GM12891 (cell line): ENCODE data around the gene CSNK1G1.

Experiments
- POLR2A ChIP-seq: IDR thresholded peaks from 2 replicates; pipeline ENCODE4 v1.6.1; 2011; ENCODE audit warnings: low read depth, low read length, control low read depth
- POLR2AphosphoS5 ChIP-seq: IDR thresholded peaks from 2 replicates; pipeline ENCODE4 v1.6.1; 2011; ENCODE audit warnings: low read depth, low read length, control low read depth
- POU2F2 ChIP-seq: IDR thresholded peaks from 2 replicates; pipeline ENCODE4 v1.6.1; 2011; ENCODE audit warnings: low read depth, mild to moderate bottlenecking, control low read depth, low read length, moderate library complexity
- SPI1 ChIP-seq: IDR thresholded peaks from 2 replicates; pipeline ENCODE4 v1.6.1; 2011; ENCODE audit warnings: low read depth, low read length, control low read depth

GRCh38 chr15:64274341-64274950, 81.5 kb downstream of the CSNK1G1 start:
- TF ChIP-seq POU2F2 (no peak), POLR2A (no peak), SPI1 (peak; percentile 83), POLR2AphosphoS5 (no peak)
